GM12865 (cell line): ENCODE results near the gene SH3BP1.
"Not testable (repeated sequence)": the region's sequence is repeated elsewhere in the genome, so short reads cannot be mapped to it uniquely, and the experiment has no call there.

ENCODE experiments used
- DNase-seq: peaks from one replicate; pipeline ENCODE4 v3.0.0; 2010; ENCODE audit warnings: low read depth
- H3K4me3 ChIP-seq: 2 replicates; pipeline ENCODE4 v1.5.1; 2011; ENCODE audit warnings: mild to moderate bottlenecking, low read depth, low read length, control low read depth
- CTCF ChIP-seq: IDR thresholded peaks from 2 replicates; pipeline ENCODE4 v1.5.1; 2011; ENCODE audit warnings: low read length, control low read depth, low read depth, inconsistent platforms; ENCODE audit not compliant: insufficient read depth; ENCODE audit errors: missing control alignments

Gene SH3BP1

DNA sequence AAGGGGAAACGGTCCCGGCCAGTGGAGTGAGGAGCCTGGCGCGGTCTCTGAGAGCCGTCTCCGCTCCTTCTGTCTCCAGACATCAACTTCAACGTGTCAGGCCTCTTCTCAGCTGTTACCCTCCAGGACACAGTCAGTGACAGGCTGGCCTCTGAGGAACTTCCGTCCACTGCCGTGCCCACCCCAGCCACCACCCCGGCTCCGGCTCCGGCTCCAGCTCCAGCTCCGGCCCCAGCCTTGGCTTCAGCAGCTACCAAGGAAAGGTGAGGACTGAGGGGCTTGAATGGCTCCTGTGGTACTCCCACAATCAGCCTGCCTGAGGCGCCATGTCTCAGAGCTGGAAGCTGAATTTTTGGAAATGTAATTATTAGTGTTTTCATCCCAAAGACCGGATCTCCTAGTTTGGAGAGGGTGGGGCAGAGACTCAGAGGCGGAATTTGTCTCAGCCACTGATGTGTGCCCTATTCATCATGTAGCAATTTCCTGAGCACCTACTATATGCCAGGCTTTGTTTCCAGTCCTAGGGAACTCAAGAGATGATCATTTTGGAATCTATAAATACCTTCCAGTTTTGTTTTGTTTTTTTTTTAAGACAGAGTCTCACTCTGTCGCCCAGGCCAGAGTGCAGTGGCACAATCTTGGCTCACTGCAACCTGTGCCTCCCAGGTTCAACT is 11.1 kb downstream of the SH3BP1 start:
- DNase-seq: no peak
- TF ChIP-seq CTCF: no peak
- no peak overlapping the region for H3K4me3 ChIP-seq

DNA sequence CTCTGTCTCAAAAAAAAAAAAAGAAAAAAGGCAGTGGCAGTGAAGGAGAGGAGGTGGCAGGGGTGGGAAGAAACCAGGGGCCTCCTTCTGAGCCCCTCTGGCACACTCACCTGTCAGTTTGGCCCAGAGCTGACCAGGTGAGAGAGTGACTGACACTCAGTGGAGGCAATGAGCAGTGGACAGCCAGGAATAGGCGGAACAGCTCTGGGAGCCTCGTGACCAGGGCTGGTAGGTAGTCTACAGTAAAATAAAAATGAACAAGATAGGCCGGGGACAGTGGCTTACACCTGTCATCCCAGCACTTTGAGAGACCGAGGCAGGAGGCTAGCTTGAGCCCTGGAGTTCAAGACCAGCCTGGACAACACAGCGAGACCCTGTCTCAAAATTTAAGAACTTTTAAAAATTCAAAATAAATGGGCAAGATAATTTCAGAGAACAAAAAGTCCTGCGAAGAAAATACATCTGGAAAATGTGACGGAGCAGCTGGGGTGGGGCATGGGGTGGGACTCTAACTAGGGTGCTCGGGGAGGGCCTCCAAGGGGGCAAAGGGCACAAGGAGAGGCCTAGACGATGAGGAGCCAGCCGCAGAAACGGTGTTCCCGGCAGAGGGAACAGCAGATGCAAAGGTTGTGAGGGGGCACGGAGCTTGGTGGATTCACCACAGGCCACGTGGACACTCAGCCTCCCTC is 15.2 kb downstream of the SH3BP1 start:
- DNase-seq: no peak
- no peak overlapping the region for H3K4me3 ChIP-seq
- TF ChIP-seq CTCF: no peak

DNA sequence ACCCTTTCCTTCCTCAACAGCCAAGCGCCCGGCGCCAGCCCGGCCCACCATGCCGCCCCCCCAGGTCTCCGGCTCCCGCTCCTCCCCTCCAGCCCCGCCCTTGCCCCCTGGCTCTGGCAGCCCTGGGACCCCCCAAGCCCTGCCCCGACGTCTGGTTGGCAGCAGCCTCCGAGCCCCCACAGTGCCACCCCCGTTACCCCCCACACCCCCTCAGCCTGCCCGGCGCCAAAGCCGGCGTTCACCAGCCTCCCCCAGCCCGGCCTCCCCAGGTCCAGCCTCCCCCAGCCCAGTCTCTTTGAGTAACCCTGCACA is 15.7 kb downstream of the SH3BP1 start:
- H3K4me3 ChIP-seq: no peak overlapping the region
- DNase-seq: no peak
- TF ChIP-seq CTCF: no peak

GRCh38 chr22:37656583-37656982 is 17.1 kb downstream of the SH3BP1 start:
- not testable (repeated sequence) for H3K4me3 ChIP-seq, DNase-seq

DNA sequence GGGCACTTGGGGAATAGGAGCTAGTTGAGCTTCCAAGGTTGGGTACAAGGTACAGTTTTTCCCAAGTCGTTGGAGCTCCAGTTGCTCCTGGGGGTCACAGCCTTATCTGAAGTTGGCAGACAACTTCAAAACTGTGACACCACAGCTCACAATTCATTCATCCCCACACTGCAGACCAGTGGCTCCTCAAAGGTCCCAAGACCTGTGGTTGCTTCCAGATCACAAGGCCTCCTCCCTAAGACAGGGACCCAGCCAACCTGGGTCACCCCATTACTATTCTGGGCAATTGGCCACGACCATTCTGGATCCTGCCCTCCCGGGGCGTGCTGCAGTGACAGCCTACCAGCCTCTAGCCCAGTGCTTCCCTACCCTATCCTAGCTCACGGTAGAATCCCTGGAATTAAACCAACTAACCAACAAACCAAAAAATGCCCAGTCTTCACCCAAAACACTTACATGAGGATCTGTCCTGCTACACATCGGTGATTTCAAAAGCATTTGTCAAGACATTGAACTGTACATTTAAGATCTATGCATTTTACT is 18.2 kb downstream of the SH3BP1 start:
- H3K4me3 ChIP-seq: peak overlapping the region; percentile 70
- TF ChIP-seq CTCF: no peak

DNA sequence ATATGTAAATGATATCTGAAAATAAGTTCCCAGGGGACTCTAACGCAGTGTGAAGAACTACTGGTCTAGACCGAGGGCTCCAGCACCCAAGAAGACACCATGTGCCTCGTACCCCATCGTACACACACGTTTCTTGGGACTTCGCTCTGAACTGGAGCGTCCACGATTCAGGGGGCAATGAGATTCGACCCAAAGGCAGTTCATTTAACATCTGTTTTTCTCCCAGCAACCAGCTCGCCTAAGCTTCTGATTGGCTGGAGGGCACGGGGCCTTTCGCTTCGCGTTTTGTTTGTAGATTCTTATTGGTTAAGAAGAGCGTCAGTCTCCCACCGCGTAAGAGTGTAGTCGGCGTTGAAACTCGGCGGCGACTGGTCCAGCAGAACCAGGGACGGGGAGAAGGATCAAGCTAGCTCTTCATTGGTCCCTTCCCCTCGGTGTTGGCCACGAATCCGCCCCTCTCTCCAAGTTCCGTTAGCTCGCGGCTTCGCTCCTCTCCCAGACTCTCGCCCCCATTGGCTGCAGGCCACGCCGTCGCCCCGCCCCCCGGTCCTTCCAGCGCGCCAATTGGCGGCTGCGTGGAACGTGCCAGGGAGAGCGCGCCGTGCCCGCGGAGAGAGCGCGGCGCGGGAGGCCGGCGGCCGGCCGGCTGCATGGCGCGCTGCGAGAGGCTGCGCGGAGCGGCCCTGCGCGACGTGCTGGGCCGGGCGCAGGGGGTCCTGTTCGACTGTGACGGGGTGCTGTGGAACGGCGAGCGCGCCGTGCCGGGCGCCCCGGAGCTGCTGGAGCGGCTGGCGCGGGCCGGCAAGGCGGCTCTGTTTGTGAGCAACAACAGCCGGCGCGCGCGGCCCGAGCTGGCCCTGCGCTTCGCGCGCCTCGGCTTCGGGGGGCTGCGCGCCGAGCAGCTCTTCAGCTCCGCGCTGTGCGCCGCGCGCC is 18.9 kb downstream of the SH3BP1 start, which contains the start of gene PDXP:
Gene PDXP (plus strand): TSS at position 591 of the 933 bp plus-strand sequence. CDS start 60 bp downstream, at position 651.
- peak; percentile 100 for DNase-seq
- peak within 1 kb of the TSS; percentile 90 for H3K4me3 ChIP-seq
- TF ChIP-seq CTCF: no peak

More for the DNA sequence above, 18.2 kb downstream of the SH3BP1 start:
- DNase-seq: peak; percentile 60
